Measurements from ENCODE around the gene MSI2.

The MSI2 gene

GRCh38 chr17:57477522-57478362, 221.4 kb downstream of the MSI2 start:
- no peak for DNase-seq (ENCODE audit: low read depth in 4 of 4, low spot score in 1 of 4)

GRCh38 chr17:57478478-57479250, 222.3 kb downstream of the MSI2 start:
- no peak for DNase-seq (ENCODE audit: low read depth in 4 of 4, low spot score in 1 of 4)

GRCh38 chr17:57480438-57481196, 224.3 kb downstream of the MSI2 start:
- DNase-seq (ENCODE audit: low read depth in 4 of 4, low spot score in 1 of 4) = no peak

- no peak for DNase-seq (ENCODE audit: low read depth in 4 of 4, low spot score in 1 of 4)
Observed at GRCh38 chr17:57481910-57482391, 225.6 kb downstream of the MSI2 start.

GRCh38 chr17:57482657-57483056, 226.3 kb downstream of the MSI2 start:
- DNase-seq (ENCODE audit: low read depth in 4 of 4, low spot score in 1 of 4) = no peak

GRCh38 chr17:57484081-57484666, 227.9 kb downstream of the MSI2 start:
- no peak for DNase-seq (ENCODE audit: low read depth in 4 of 4, low spot score in 1 of 4)

GRCh38 chr17:57484826-57485565, 228.7 kb downstream of the MSI2 start:
- DNase-seq (ENCODE audit: low read depth in 4 of 4, low spot score in 1 of 4) = no peak

GRCh38 chr17:57485566-57485865, 229.2 kb downstream of the MSI2 start:
- DNase-seq (ENCODE audit: low read depth in 4 of 4, low spot score in 1 of 4) = no peak

GRCh38 chr17:57485916-57486881, 229.9 kb downstream of the MSI2 start:
- no peak for DNase-seq (ENCODE audit: low read depth in 4 of 4, low spot score in 1 of 4)

- no peak for DNase-seq (ENCODE audit: low read depth in 4 of 4, low spot score in 1 of 4)
Observed at GRCh38 chr17:57486882-57487301, 230.6 kb downstream of the MSI2 start.

- no peak for DNase-seq (ENCODE audit: low read depth in 4 of 4, low spot score in 1 of 4)
Observed at GRCh38 chr17:57487573-57487972, 231.2 kb downstream of the MSI2 start.

GRCh38 chr17:57488856-57489255, 232.5 kb downstream of the MSI2 start:
- no peak for DNase-seq (ENCODE audit: low read depth in 4 of 4, low spot score in 1 of 4)

- no peak for DNase-seq (ENCODE audit: low read depth in 4 of 4, low spot score in 1 of 4)
Observed at GRCh38 chr17:57489321-57489720, 233.0 kb downstream of the MSI2 start.

GRCh38 chr17:57490111-57490845, 234.0 kb downstream of the MSI2 start:
- no peak for DNase-seq (ENCODE audit: low read depth in 4 of 4, low spot score in 1 of 4)

- no peak for DNase-seq (ENCODE audit: low read depth in 4 of 4, low spot score in 1 of 4)
Observed at GRCh38 chr17:57490890-57491289, 234.6 kb downstream of the MSI2 start.

- no peak for DNase-seq (ENCODE audit: low read depth in 4 of 4, low spot score in 1 of 4)
Observed at GRCh38 chr17:57493171-57493570, 236.8 kb downstream of the MSI2 start.

- no peak for DNase-seq (ENCODE audit: low read depth in 4 of 4, low spot score in 1 of 4)
Observed at GRCh38 chr17:57493625-57494024, 237.3 kb downstream of the MSI2 start.

- DNase-seq (ENCODE audit: low read depth in 4 of 4, low spot score in 1 of 4) = no peak
Observed at GRCh38 chr17:57494443-57494842, 238.1 kb downstream of the MSI2 start.

- DNase-seq (ENCODE audit: low read depth in 4 of 4, low spot score in 1 of 4) = no peak
Observed at GRCh38 chr17:57495771-57496170, 239.4 kb downstream of the MSI2 start.
